GM19452 (cell line): Measurements from ENCODE around the gene KCNJ12.
"Not testable (repeated sequence)": the region's sequence is repeated elsewhere in the genome, so short reads cannot be mapped to it uniquely, and the experiment has no call there.

Experiments
- ATAC-seq: cut with Tn5 transposase; IDR thresholded peaks from one replicate; pipeline ENCODE4 v1.9.1; 2021; ENCODE audit not compliant: unreplicated experiment

KCNJ12 gene

DNA sequence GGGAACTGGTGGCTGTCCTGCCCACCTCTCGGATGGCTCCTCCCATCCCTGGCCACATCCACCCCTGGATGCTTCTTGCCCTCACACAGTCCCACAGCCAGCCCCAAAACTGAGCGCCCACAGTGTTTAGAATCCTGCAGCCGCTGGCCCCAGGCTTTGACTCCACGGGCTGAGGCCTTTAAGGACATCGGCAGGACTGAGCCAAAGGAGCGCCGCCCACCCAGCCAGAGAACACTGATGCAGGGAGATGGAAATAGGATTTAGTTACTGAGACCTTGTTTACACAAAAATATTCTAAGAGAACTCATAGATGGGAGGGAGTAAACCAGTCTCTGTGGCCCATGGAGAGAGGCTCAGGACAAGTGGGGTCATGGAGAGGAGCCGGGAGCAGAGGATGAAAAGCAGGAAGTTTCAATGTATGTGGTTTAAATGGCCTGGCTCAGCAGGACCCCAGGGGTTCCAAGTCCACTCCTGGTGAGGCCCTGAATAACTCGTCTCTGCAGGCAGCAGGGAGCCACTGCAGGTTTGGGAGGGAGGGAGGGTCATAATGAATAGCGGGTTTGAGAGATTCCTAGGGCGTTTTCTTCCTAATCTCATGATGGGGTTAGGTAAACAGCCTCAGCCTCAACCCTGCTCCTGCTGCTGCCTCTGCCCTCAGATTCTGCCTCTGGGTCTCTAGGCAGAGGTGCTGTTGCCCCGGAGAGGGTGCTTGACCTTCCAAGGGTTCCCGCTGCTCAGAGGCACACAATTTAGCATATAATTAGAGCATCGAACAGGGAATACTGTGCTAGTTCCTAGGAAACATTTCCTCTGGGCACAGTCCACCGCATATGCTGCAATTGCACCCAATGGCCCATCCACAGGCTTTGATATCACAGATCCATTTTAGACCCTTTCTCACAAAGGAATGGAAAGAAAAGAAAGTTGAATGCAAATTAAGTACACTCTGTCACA lies 61.0 kb downstream of the KCNJ12 start:
- ATAC-seq, result not testable (repeated sequence)

DNA sequence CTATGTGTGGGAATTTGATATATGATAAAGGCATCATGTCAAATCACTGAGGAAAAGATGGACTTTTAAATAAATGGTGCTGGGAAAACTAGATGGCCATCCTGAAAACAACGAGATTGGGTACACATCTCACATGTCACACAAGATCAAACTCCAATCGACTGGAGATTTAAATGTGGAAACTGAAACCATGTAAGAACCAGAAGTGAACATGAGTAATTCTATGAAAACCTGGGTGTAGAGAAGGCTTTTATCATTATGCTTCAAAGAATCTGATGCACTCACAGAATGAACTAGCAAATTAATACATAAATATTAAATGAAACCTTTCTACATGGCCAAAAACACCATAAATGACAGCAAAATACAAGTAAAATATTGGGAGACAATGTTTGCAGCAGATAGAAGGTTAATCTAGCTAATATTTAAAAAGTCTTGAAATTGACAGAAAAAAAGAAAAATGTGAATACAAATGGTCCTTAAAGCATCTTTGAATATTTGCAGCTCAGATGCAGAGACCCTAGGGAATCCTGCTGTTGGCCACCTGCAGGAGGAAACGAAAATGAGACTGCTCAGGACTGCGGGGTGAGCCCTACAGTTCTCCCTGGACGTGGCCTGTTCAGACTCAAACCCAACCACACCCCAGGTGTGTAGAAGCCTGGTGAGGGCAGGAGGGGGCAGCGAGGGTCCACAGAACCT lies 62.3 kb downstream of the KCNJ12 start:
- ATAC-seq, result not testable (repeated sequence)

DNA sequence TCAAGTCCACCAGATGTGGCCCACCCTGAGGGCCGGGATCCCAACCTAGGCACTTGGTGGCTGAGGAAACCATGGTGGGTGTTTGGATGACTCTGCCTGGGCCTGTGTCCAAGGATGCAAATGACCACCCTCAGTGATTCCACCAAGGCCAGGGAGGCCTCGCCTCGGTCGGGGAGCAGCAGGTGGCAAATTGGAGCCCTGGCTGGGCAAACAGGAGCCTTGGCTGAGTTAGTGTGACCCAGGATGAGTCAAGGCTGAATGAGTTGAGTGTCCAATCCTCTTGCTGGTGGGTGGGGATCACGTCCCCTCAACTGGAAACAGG lies 62.8 kb downstream of the KCNJ12 start:
- ATAC-seq, result not testable (repeated sequence)

DNA sequence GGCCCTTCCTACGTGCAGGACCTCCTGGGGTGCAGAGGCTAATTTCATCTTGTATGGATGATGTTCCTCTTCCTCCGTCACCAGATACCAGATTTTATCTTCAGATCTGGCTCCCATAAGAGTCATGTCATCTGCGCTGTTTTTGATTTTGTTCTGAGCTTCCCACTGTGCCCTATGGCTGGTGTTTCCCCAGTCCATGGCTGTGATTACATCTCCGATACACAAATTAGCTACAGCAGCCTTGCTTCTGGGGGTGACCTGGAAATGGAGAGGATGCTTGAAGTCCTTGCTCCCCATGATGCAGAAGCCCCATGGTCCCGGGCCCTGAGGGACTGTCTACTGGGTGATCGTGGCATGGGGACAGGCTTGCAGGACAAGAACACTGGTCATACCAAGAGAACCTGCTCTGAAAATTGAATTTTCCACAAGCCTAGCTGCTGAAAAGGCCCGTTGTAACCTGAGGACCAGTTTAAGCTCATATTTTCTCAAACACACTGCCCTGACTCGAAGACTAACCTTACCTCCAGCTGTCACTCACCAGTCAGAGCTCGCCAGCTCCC lies 69.0 kb downstream of the KCNJ12 start:
- ATAC-seq, result no peak

- not testable (repeated sequence) for ATAC-seq
Measured at GRCh38 chr17:21447552-21447951, 71.4 kb downstream of the KCNJ12 start.

DNA sequence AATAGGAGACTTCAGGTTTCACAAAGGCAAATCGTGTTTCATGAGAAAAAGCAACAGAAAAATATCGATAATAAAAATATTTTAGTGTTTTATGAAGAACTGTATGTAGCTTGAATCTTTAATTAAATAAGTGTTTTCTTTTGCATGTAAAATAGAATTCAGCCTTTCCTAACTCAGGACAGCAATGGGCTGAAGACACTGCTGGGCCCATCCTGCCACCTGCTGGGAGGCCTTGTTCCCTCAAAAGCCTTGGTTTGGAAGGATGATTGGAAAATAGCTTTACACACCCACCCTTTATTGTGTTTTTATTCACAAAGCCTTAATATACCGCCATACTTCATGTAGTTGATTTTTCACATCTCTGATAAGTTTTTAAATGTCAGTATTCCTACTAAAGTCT lies 73.7 kb downstream of the KCNJ12 start:
- ATAC-seq, result not testable (repeated sequence)

- ATAC-seq, result no peak
Measured at GRCh38 chr17:21451975-21452374, 75.8 kb downstream of the KCNJ12 start.

- no peak for ATAC-seq
Measured at GRCh38 chr17:21452377-21453143, 76.4 kb downstream of the KCNJ12 start.

- no peak for ATAC-seq
Measured at GRCh38 chr17:21453144-21453898, 77.2 kb downstream of the KCNJ12 start.

GRCh38 chr17:21454006-21454405 lies 77.8 kb downstream of the KCNJ12 start:
- not testable (repeated sequence) for ATAC-seq

- no peak for ATAC-seq
Measured at GRCh38 chr17:21454441-21454840, 78.3 kb downstream of the KCNJ12 start.

DNA sequence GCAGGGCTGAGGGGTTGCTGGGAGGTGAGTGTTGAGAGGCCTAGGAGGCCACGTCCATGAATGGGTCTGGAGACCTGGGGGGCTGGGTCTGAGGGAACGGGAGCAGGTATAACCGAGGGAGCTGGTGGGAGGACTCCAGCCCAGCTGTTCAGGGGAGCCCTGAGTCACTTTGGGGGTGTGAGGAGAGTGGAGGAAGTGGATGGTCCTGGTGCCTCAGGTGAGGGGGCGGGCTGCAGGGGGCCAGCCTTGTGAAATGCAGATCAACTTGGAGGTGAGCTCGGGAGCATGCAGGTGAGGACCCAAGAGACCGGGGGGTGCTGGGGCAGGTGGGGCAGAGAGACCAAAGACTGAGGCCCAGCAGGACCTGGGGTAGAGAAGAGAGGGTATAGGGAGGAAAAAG lies 79.6 kb downstream of the KCNJ12 start:
- no peak for ATAC-seq

DNA sequence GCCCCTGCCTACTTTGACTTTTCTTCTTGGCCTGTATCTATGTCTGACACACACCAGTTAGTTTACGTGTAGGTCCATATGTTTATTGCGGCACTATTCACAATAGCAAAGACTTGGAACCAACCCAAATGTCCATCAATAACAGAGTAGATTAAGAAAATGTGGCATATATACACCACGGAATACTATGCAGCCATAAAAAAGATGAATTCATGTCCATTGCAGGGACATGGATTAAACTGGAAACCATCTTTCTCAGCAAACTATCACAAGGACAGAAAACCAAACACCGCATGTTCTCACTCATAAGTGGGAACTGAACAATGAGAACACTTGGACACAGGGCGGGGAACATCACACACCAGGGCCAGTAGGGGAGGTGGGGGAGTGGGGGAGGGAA lies 80.3 kb downstream of the KCNJ12 start:
- not testable (repeated sequence) for ATAC-seq

GRCh38 chr17:21457051-21458026 lies 81.2 kb downstream of the KCNJ12 start:
- peak; percentile 76 for ATAC-seq

GRCh38 chr17:21458054-21458453 lies 81.9 kb downstream of the KCNJ12 start:
- ATAC-seq, result no peak

DNA sequence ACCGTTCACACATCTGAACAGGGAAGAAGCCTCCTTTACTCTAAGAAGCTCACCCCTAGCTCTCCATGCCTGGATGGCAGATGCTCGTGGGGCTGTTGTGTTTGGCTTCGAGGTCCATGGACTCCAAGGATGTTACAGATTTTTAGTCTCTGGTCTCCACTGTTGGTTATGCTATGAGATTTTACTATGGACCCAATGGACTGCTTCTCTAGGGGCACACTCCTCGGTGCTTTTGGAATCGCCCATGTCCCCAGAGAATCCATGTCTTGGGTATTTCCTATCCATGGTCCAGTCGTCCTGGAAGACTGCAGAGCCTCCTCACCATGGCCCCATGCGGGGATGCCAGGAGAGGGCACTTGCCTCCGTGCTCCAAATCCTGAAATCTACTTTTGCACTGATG lies 83.4 kb downstream of the KCNJ12 start:
- ATAC-seq, result no peak

GRCh38 chr17:21460358-21460757 lies 84.2 kb downstream of the KCNJ12 start:
- ATAC-seq, result no peak

DNA sequence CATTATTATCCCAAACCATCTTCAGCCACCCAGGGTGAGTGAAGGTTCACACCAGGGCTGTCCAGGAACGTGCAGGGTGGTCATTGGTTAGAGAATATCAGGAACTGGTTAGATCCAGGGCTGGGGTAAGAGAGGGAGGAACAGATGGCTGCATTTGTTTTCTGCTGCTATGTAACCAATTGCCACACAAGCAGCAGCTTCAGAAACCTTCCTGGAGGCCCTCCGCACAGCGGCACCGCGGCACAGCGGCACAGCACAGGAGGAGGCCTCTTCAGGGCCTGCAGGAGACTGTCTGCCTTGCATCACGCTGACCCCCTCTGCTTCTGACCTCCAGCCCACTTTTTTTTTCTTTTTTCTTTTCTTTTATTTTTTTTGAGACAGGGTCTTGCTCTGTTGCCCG lies 86.1 kb downstream of the KCNJ12 start:
- ATAC-seq, result no peak

DNA sequence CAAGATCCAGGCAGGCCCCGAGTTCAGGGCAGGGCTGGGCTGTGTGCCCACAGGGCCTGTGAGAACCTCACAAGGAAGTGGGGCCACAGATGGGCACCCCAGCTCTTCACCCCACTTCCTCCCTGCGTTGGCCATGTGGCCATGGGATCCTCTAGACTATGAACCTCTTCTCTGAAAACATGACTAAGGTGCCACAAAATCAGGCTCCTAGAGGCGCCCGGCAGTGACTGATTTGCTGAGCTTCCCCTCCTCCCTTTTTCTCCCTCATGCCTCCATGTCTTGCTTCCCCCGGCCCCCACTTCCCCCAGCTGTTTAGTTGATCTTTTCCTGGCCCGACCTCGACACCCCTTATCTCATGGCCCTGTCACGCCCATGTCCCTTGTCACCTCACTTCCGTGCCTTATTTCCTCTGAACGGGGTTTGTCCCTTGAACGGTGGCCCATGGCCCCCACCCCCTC lies 87.1 kb downstream of the KCNJ12 start:
- ATAC-seq, result no peak
